GM19193 (cell line): ENCODE data around the gene BMPR1B.

ENCODE experiments used
- POLR2A ChIP-seq: IDR thresholded peaks from 4 replicates; pipeline ENCODE4 v1.6.1; 2011; ENCODE audit not compliant: insufficient read depth, insufficient read length; ENCODE audit errors: extremely low read depth

Gene BMPR1B

GRCh38 chr4:95044324-95044837 lies 286.6 kb downstream of the BMPR1B start:
- TF ChIP-seq POLR2A = no peak

GRCh38 chr4:95045429-95045828 lies 287.7 kb downstream of the BMPR1B start:
- no peak for TF ChIP-seq POLR2A

- TF ChIP-seq POLR2A = no peak
These were observed 290.5 kb downstream of the BMPR1B start for GRCh38 chr4:95048296-95048695.

- TF ChIP-seq POLR2A = no peak
These were observed 291.9 kb downstream of the BMPR1B start for GRCh38 chr4:95049551-95050233.

GRCh38 chr4:95050980-95051701 lies 293.4 kb downstream of the BMPR1B start:
- TF ChIP-seq POLR2A = no peak

- TF ChIP-seq POLR2A = no peak
These were observed 293.9 kb downstream of the BMPR1B start for GRCh38 chr4:95051702-95052020.

GRCh38 chr4:95058991-95059390 lies 301.2 kb downstream of the BMPR1B start:
- TF ChIP-seq POLR2A = no peak

GRCh38 chr4:95059663-95060062 lies 301.9 kb downstream of the BMPR1B start:
- TF ChIP-seq POLR2A = no peak

GRCh38 chr4:95061220-95061619 lies 303.5 kb downstream of the BMPR1B start:
- no peak for TF ChIP-seq POLR2A

- no peak for TF ChIP-seq POLR2A
These were observed 308.3 kb downstream of the BMPR1B start for GRCh38 chr4:95066050-95066449.

- TF ChIP-seq POLR2A = no peak
These were observed 310.6 kb downstream of the BMPR1B start for GRCh38 chr4:95068401-95068800.

GRCh38 chr4:95068818-95069478 lies 311.2 kb downstream of the BMPR1B start:
- TF ChIP-seq POLR2A = no peak

GRCh38 chr4:95071851-95072250 lies 314.1 kb downstream of the BMPR1B start:
- TF ChIP-seq POLR2A = no peak

- TF ChIP-seq POLR2A = no peak
These were observed 315.9 kb downstream of the BMPR1B start for GRCh38 chr4:95073646-95074045.

GRCh38 chr4:95077864-95078263 lies 320.1 kb downstream of the BMPR1B start:
- no peak for TF ChIP-seq POLR2A

- TF ChIP-seq POLR2A = no peak
These were observed 323.2 kb downstream of the BMPR1B start for GRCh38 chr4:95080969-95081368.

GRCh38 chr4:95084584-95084983 lies 326.8 kb downstream of the BMPR1B start:
- no peak for TF ChIP-seq POLR2A
